ENCODE results near the gene ANKFY1.

DNA sequence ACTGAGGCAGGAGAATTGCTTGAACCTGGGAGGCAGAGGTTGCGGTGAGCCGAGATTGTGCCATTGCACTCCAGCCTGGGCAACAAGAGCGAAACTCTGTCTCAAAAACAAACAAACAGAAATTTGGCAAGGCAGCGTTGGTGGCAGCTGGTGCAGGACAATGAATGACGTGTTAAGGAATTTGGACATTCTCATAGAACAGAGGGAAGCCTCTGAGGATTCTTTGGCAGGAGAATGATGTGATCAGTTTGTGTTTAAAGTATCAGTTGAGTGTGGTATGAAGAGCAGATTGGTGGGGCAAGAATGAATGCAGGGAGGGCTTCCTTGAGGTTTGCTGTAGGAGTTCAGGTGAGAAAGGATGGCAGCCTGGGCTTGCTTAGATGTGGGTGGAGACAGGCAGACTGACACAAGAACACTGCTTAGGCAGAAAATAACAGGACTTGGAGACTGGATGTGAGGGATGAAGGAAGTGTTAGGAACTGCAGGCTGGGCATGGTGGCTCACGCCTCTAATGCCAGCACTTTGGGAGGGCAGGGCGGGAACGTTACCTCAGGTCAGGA is 115.9 kb downstream of the ANKFY1 start:
- no peak for TF ChIP-seq POLR2AphosphoS5 (IDR thresholded peaks at IDR 0.05)
- TF ChIP-seq, protein P1, sequence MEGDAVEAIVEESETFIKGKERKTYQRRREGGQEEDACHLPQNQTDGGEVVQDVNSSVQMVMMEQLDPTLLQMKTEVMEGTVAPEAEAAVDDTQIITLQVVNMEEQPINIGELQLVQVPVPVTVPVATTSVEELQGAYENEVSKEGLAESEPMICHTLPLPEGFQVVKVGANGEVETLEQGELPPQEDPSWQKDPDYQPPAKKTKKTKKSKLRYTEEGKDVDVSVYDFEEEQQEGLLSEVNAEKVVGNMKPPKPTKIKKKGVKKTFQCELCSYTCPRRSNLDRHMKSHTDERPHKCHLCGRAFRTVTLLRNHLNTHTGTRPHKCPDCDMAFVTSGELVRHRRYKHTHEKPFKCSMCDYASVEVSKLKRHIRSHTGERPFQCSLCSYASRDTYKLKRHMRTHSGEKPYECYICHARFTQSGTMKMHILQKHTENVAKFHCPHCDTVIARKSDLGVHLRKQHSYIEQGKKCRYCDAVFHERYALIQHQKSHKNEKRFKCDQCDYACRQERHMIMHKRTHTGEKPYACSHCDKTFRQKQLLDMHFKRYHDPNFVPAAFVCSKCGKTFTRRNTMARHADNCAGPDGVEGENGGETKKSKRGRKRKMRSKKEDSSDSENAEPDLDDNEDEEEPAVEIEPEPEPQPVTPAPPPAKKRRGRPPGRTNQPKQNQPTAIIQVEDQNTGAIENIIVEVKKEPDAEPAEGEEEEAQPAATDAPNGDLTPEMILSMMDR (IDR thresholded peaks at IDR 0.05), result no peak
- no peak for TF ChIP-seq POLR2A (IDR thresholded peaks at IDR 0.05)
- no peak for TF ChIP-seq EP300 (IDR thresholded peaks at IDR 0.05)
